ENCODE results near the gene KRTAP25-1.

KRTAP25-1 gene

GRCh38 chr21:30289215-30289614 is at the start of gene KRTAP25-1:
TSS of gene KRTAP25-1 (minus strand) at chr21:30289514. CDS start at chr21:30289490, 24 bp downstream.
- no peak for DNase-seq

- no peak for DNase-seq
Measured at GRCh38 chr21:30338717-30339116, 49.4 kb upstream of the KRTAP25-1 start.

GRCh38 chr21:30337772-30338171 is 48.5 kb upstream of the KRTAP25-1 start:
- no peak for DNase-seq

GRCh38 chr21:30337276-30337744 is 48.0 kb upstream of the KRTAP25-1 start, which contains the start of gene KRTAP27-1:
TSS of gene KRTAP27-1 (minus strand) at chr21:30337694. CDS start at chr21:30337668, 26 bp downstream.
- no peak for DNase-seq

- DNase-seq, result no peak
Measured at GRCh38 chr21:30336596-30336995, 47.3 kb upstream of the KRTAP25-1 start.

GRCh38 chr21:30333736-30334135 is 44.4 kb upstream of the KRTAP25-1 start:
- DNase-seq, result no peak

- no peak for DNase-seq
Measured at GRCh38 chr21:30332681-30333080, 43.4 kb upstream of the KRTAP25-1 start.

- DNase-seq, result no peak
Measured at GRCh38 chr21:30329203-30329875, 40.0 kb upstream of the KRTAP25-1 start.

GRCh38 chr21:30326390-30326789 is 37.1 kb upstream of the KRTAP25-1 start:
- no peak for DNase-seq

GRCh38 chr21:30320215-30320614 is 30.9 kb upstream of the KRTAP25-1 start, which contains the start of gene KRTAP26-1:
TSS of gene KRTAP26-1 (minus strand) at chr21:30320315. CDS start at chr21:30320035, 280 bp downstream.
- DNase-seq, result no peak

- no peak for DNase-seq
Measured at GRCh38 chr21:30315701-30316100, 26.4 kb upstream of the KRTAP25-1 start.

GRCh38 chr21:30306884-30307283 is 17.6 kb upstream of the KRTAP25-1 start:
- DNase-seq, result no peak

GRCh38 chr21:30305136-30305535 is 15.8 kb upstream of the KRTAP25-1 start:
- no peak for DNase-seq

- DNase-seq, result no peak
Measured at GRCh38 chr21:30282850-30283249, 6.5 kb downstream of the KRTAP25-1 start, which contains the start of gene KRTAP24-1. TSS of gene KRTAP24-1 (minus strand) at chr21:30282950. CDS start at chr21:30282932, 18 bp downstream.

- no peak for DNase-seq
Measured at GRCh38 chr21:30271611-30272010, 17.7 kb downstream of the KRTAP25-1 start.

- DNase-seq, result no peak
Measured at GRCh38 chr21:30271156-30271555, 18.2 kb downstream of the KRTAP25-1 start.

- DNase-seq, result no peak
Measured at GRCh38 chr21:30269803-30270530, 19.3 kb downstream of the KRTAP25-1 start.

- peak; percentile 77 for DNase-seq
Measured at GRCh38 chr21:30268608-30269197, 20.6 kb downstream of the KRTAP25-1 start.

- DNase-seq, result peak; percentile 65
Measured at GRCh38 chr21:30257773-30258172, 31.5 kb downstream of the KRTAP25-1 start.

- no peak for DNase-seq
Measured at GRCh38 chr21:30256100-30256499, 33.2 kb downstream of the KRTAP25-1 start.

GRCh38 chr21:30255679-30256078 is 33.6 kb downstream of the KRTAP25-1 start:
- no peak for DNase-seq

GRCh38 chr21:30251781-30252180 is 37.5 kb downstream of the KRTAP25-1 start:
- DNase-seq, result no peak

GRCh38 chr21:30249936-30250335 is 39.4 kb downstream of the KRTAP25-1 start:
- DNase-seq, result no peak

GRCh38 chr21:30248844-30249243 is 40.5 kb downstream of the KRTAP25-1 start:
- DNase-seq, result no peak
